Activated gamma-delta T cell treated with Interleukin-2 at 50 U/mL for 16 hours (primary cell): ENCODE results near the gene PTPN23.

Experiments
- DNase-seq: peaks from one replicate; pipeline ENCODE4 v3.0.0-alpha.2; 2020

The PTPN23 gene

GRCh38 chr3:47406762-47407149, 25.9 kb downstream of the PTPN23 start:
- DNase-seq: no peak

- no peak for DNase-seq
These were observed 26.4 kb downstream of the PTPN23 start for GRCh38 chr3:47407237-47407636.

- DNase-seq: no peak
These were observed 27.3 kb downstream of the PTPN23 start for GRCh38 chr3:47407896-47408838.

GRCh38 chr3:47408839-47409229, 28.0 kb downstream of the PTPN23 start:
- DNase-seq: no peak

- no peak for DNase-seq
These were observed 28.5 kb downstream of the PTPN23 start for GRCh38 chr3:47409284-47409683.

- no peak for DNase-seq
These were observed 29.0 kb downstream of the PTPN23 start for GRCh38 chr3:47409688-47410416.

GRCh38 chr3:47410417-47410720, 29.5 kb downstream of the PTPN23 start:
- DNase-seq: no peak

GRCh38 chr3:47410801-47411646, 30.2 kb downstream of the PTPN23 start:
- no peak for DNase-seq

GRCh38 chr3:47411696-47412452, 31.1 kb downstream of the PTPN23 start:
- DNase-seq: no peak

- DNase-seq: no peak
These were observed 31.6 kb downstream of the PTPN23 start for GRCh38 chr3:47412453-47412756.

GRCh38 chr3:47412842-47413520, 32.2 kb downstream of the PTPN23 start:
- DNase-seq: no peak

GRCh38 chr3:47413751-47414150, 32.9 kb downstream of the PTPN23 start:
- no peak for DNase-seq

- DNase-seq: no peak
These were observed 33.3 kb downstream of the PTPN23 start for GRCh38 chr3:47414161-47414564.

GRCh38 chr3:47414666-47415587, 34.1 kb downstream of the PTPN23 start:
- DNase-seq: no peak

- no peak for DNase-seq
These were observed 35.2 kb downstream of the PTPN23 start for GRCh38 chr3:47416041-47416440.

GRCh38 chr3:47418167-47419082, 37.6 kb downstream of the PTPN23 start:
- no peak for DNase-seq

- no peak for DNase-seq
These were observed 38.5 kb downstream of the PTPN23 start for GRCh38 chr3:47419083-47420043.

- DNase-seq: no peak
These were observed 39.2 kb downstream of the PTPN23 start for GRCh38 chr3:47420044-47420430.
